COLO668 (cell line): ENCODE data around the gene HNRNPH2.

Experiments used
- DNase-seq: peaks from one replicate; lab custom pipeline; 2025; ENCODE audit not compliant: unreplicated experiment; lab: John Stamatoyannopoulos, UW

Gene HNRNPH2

DNA sequence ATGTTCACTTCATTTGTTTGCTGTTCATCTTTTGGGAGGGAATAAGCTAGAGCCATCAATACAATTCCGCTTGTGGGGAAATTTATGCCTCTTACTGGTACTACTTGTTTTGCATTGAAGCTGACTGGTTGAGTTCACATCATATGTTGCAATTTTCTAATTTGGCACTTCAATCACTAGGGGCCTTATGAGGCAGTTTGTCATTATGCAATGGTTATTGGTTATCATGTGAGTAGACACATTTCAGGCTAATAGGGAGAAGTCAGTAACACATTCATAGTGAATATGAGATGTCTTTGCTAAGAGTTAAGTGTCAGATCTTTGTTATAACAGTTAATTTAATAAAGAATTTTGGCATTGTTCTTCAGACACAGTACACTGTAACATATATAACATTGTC, 12.2 kb upstream of the HNRNPH2 start:
- no peak for DNase-seq

DNA sequence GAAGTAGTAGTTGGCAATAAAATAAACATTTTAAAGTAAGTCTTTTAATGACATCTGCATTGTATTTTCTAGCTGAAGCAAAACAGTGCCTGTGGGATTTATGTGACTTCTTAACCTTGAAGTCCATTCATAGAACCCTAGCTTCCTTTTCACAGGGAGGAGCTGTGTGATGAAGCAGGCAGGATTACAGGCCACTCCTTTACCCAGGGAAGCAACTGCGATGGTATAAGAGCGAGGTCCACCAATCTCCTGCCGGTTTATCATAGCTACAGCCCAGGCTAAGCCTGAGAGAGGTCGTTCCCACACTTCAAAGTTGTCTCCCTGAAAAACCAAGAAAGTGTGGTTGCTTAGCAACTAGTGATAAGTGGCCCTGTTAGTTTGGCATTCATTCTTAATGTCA, 10.2 kb upstream of the HNRNPH2 start:
- no peak for DNase-seq

GRCh38 chrX:101398694-101399093, 9.3 kb upstream of the HNRNPH2 start:
- DNase-seq: no peak

GRCh38 chrX:101399825-101400224, 8.2 kb upstream of the HNRNPH2 start:
- DNase-seq: no peak

- DNase-seq: no peak
Observed at GRCh38 chrX:101407167-101407747, 765 bp upstream of the HNRNPH2 start.

- DNase-seq: no peak
Observed at GRCh38 chrX:101408532-101408841, 465 bp downstream of the HNRNPH2 start.

- DNase-seq: no peak
Observed at GRCh38 chrX:101409043-101409442, 1.0 kb downstream of the HNRNPH2 start.

DNA sequence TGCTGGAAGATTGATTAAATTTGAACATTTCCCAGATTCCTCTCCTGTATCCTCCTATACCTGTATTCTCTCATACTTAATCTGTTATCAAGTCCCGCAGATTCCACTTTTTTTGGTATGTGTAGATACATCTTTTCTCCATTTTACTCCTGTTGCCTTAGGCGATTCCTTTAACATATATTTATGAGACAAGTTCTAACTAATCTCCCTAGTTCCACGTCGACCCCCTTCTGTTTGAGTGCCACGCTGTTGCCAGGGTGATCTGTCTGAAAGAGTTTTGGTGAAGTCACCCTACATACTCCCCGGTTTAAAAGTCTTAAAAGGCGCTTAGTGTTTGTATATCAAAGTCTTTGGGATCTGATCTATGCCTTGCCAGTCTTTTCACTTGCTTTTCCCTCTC, 2.4 kb downstream of the HNRNPH2 start:
- no peak for DNase-seq

GRCh38 chrX:101411984-101412383, 4.0 kb downstream of the HNRNPH2 start:
- DNase-seq: no peak

- DNase-seq: peak; percentile 16
Observed at GRCh38 chrX:101415180-101416145, 7.4 kb downstream of the HNRNPH2 start.

GRCh38 chrX:101416691-101417090, 8.7 kb downstream of the HNRNPH2 start:
- DNase-seq: no peak

GRCh38 chrX:101417190-101417589, 9.2 kb downstream of the HNRNPH2 start:
- no peak for DNase-seq

GRCh38 chrX:101417981-101418841, 10.2 kb downstream of the HNRNPH2 start:
- DNase-seq: peak; percentile 60

DNA sequence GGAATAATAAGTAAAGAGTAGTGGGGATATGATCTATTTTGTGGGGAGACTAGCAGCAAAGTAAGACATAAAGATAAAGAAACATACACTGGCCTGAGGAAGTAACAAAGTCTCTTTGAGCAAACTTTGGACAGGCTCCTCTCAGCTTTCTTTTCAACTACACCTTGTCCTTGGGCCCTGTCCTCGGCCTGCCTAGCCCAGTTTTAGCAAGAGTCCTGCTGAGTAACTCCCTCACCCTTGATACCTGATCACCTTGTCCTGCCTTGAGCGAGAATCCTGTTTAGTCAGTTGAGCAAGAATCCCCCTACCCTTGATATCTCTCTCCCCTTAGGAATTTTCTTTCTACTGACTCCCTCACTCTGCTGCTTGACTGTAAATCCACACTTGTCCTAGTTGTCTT, 11.5 kb downstream of the HNRNPH2 start:
- DNase-seq: no peak

GRCh38 chrX:101427954-101428353, 19.9 kb downstream of the HNRNPH2 start:
- no peak for DNase-seq

DNA sequence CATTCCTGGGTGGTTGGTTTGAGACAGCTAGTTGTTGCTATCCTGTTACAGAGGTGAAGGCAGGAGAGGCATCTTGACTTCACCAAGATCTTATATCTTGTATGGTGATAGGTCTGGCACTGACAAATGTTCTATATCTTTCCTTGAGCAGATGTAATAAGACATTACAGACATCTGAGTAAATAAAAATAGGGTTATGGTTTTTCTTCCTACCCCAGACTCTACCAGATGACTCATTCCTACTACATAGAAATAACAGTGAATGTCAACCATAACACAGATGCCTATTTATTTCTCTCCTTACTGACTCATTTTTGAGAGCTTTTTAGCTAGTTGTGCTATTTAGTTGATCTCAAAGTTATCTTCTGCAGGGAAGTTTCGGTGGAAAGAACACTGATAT, 21.9 kb downstream of the HNRNPH2 start:
- no peak for DNase-seq

DNA sequence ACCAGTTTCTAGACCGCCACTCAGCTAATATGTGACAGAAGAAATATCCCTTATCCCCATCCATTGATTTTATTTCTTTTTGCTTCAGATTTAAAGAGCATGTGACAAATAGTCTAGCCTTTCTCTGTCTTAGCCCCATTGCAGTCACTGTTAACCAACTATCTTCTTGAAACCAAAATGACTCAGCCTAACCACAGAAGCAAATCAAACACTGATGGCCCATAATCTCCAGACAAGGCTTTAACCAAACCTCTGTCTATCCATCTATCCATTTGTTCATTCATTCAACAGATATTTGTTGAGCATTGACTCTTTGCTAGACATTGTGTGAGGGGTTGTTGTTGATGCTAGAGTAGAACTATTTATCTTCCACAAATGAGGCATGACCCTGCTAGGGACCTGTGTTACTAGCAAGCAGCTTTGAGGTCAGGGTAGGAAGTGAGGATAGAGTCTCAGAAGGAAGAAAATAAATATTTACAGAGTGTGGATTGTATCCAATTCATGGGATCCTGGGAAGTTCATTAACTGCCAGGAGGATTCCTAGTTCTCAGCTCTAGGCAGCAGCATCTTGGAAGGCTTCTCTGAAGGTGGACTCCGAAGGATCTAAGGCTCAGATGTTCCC, 22.5 kb downstream of the HNRNPH2 start:
- no peak for DNase-seq

DNA sequence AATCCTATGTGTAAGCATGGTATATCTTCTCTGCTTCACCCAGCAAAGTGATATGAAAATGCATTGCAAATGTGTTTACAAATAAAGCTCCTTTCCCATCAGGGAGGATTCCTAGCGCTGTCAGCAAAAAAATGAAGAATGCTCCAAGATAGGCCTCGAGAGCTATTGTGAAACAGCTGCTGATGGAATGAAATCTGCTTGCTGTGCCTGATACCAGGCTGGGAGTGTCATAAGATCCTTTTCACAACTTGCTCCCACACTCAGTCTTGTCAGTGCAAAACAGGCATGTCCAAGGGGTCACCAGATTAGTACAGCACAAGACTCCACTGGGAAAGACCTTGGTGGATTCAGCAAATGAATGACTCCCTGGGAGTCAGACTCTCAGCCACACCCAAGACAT, 34.1 kb downstream of the HNRNPH2 start:
- no peak for DNase-seq

- DNase-seq: no peak
Observed at GRCh38 chrX:101449279-101449678, 41.3 kb downstream of the HNRNPH2 start.

DNA sequence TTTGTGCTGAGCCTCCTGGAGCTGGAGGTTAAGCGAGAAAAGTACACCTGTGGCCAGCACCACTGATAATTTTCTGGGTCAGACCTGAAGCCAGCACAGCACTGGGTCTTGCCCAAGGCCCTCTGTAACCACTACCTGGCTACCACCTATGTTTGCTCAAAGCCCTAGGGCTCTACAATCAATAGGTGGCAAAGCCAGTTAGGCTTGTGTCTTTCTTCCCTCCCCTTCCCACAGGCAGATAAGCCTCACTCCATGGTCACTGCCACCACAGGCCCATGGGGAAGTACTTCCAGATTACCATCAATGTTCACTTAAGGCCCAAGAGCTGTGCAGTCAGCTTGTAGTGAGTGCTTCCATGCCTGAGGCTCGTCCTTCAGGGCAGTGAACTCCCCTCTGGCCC, 42.1 kb downstream of the HNRNPH2 start:
- DNase-seq: no peak

GRCh38 chrX:101450961-101451360, 42.9 kb downstream of the HNRNPH2 start:
- DNase-seq: no peak
